Natural killer cell (primary cell): ENCODE results near the gene DNLZ. TPM values are rescaled to one million over a fixed set of nuclear protein-coding genes. Genes with fewer than 3 reads are reported as not detected.

Experiments
- ATAC-seq, 3 donors: fragments of 150-1000 bp in 2 of 3; fragments of 200-7000 bp in 1 of 3; cut with Tn5 transposase; 1 replicate in 1 of 3; 2 replicates in 2 of 3; pipeline ENCODE4 v1.10.0; 2021; ENCODE audit warnings: mild to moderate bottlenecking in 2 of 3, moderate library complexity in 2 of 3
- DNase-seq, 2 donors: peaks; one replicate each; pipeline versions ENCODE4 v3.0.0 to v3.0.0-alpha.2; 2013 to 2021; ENCODE audit warnings: mixed read lengths in 1 of 2
- H3K27ac ChIP-seq: one replicate; pipeline ENCODE4 v1.5.1; 2013; ENCODE audit warnings: mild to moderate bottlenecking, low read length
- H3K27me3 ChIP-seq: one replicate; pipeline ENCODE4 v1.6.1; 2013; ENCODE audit warnings: low read length; ENCODE audit not compliant: control insufficient read depth, insufficient read depth
- H3K36me3 ChIP-seq: one replicate; pipeline ENCODE4 v1.6.1; 2013; ENCODE audit warnings: low read length; ENCODE audit not compliant: control insufficient read depth, insufficient read depth
- H3K4me1 ChIP-seq: one replicate; pipeline ENCODE4 v1.6.1; 2013; ENCODE audit warnings: low read length; ENCODE audit not compliant: control insufficient read depth, insufficient read depth
- H3K4me3 ChIP-seq: one replicate; pipeline ENCODE4 v1.5.1; 2013; ENCODE audit warnings: low read length
- H3K9me3 ChIP-seq: one replicate; pipeline ENCODE4 v1.6.1; 2013; ENCODE audit warnings: low read length; ENCODE audit not compliant: control insufficient read depth, insufficient read depth
- H3K27ac Mint-ChIP-seq, 2 donors: one replicate each; pipeline ENCODE4 v1.8.0; 2022; ENCODE audit warnings: mild to moderate bottlenecking in 2 of 2, mixed read lengths in 2 of 2, moderate library complexity in 1 of 2
- H3K27me3 Mint-ChIP-seq, 2 donors: one replicate each; pipeline ENCODE4 v1.8.0; 2022; ENCODE audit warnings: low read depth in 2 of 2, mixed read lengths in 2 of 2
- H3K36me3 Mint-ChIP-seq: one replicate; pipeline ENCODE4 v1.8.0; 2022; ENCODE audit warnings: mixed read lengths
- H3K4me1 Mint-ChIP-seq, 2 donors: one replicate each; pipeline ENCODE4 v1.8.0; 2022; ENCODE audit warnings: mixed read lengths in 2 of 2
- H3K4me3 Mint-ChIP-seq: one replicate; pipeline ENCODE4 v1.8.0; 2022; ENCODE audit warnings: mild to moderate bottlenecking, moderate library complexity, mixed read lengths
- H3K9me3 Mint-ChIP-seq, 2 donors: one replicate each; pipeline ENCODE4 v1.8.0; 2022; ENCODE audit warnings: mixed read lengths in 2 of 2
- CTCF ChIP-seq: fragments of 200-600 bp; IDR thresholded peaks from one replicate; pipeline ENCODE4 v1.8.0; 2022; ENCODE audit warnings: antibody characterized with exemption
- WGBS: methylation state at CpG from one replicate; pipeline ENCODE4 v1.1.7; 2013; ENCODE audit warnings: missing lambda C conversion rate; ENCODE audit not compliant: insufficient coverage; 5-methylcytosine and 5-hydroxymethylcytosine counted together
- intact Hi-C: fragments of 100-400 bp; cut with micrococcal nuclease; formaldehyde crosslinking; loops from one replicate; pipeline ENCODE4 v1.14.2; 2022
- total RNA-seq, 4 donors: library from RNA; stranded (reverse); fragments of 120-200 nt in 1 of 4; gene quantifications; one replicate each; pipeline versions ENCODE4 v1.2.3 to v1.2.4, GENCODE V29; 2013 to 2022

The DNLZ gene
- total RNA-seq, 3 donors from 2014 or later (not counting 1 experiment from before 2014, with no cell fraction given), result 24.6 to 34.8 (median 28.9) TPM

GRCh38 chr9:136342181-136343120 is 21.1 kb downstream of the DNLZ start:
- DNase-seq (peak; percentile 46 to 63), ATAC-seq (peak; percentile 75 to 84 (median 81))
- Mint-ChIP-seq H3K4me1 (peaks cover 0 to 7% of the 10 kb centered on the region in 2 donors), H3K9me3 (no peaks in the 10 kb centered on the region), H3K27me3 (no peaks in the 10 kb centered on the region), H3K4me3 (no peak overlapping the region), H3K27ac (no peak overlapping the region), H3K36me3 (no peaks in the 10 kb centered on the region)
- WGBS, result 52% methylated on average over 60 of the region's 60 CpGs
- intact Hi-C loops, result no loop called here
- TF ChIP-seq CTCF, result no peak
- Histone ChIP-seq H3K36me3 (no peaks in the 10 kb centered on the region), H3K27ac (no peak overlapping the region), H3K4me1 (peaks cover 7% of the 10 kb centered on the region), H3K9me3 (no peaks in the 10 kb centered on the region), H3K4me3 (no peak overlapping the region), H3K27me3 (no peaks in the 10 kb centered on the region)

DNA sequence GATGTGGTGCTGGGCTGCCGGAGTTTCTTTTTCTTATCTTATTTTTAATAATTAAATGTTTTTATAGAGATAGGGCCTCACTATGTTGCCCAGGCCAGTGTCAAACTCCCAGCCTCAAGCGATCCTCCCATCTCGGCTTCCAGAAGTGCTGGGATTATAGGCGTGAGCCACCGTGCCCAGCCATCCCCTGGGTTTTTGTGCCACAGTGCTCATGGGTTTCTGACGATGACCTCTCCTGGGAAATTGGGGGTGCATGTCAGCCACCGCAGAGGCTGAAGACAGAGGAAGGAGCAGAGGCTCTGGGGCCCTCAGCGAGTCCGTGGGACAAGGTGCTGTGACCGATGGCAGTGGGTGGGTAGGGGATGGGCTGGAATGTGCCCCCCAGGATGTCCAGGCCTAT is 21.8 kb downstream of the DNLZ start:
- H3K9me3 ChIP-seq, result no peaks in the 10 kb centered on the region
- WGBS, result 94% methylated on average over 9 of the region's 10 CpGs
- no peak for TF ChIP-seq CTCF
- Mint-ChIP-seq H3K27me3 (no peaks in the 10 kb centered on the region), H3K27ac (no peak overlapping the region), H3K4me3 (no peak overlapping the region), H3K4me1 (peaks cover 0 to 7% of the 10 kb centered on the region in 2 donors), H3K9me3 (no peaks in the 10 kb centered on the region), H3K36me3 (no peaks in the 10 kb centered on the region)
- H3K27me3 ChIP-seq, result no peaks in the 10 kb centered on the region
- DNase-seq (no peak), ATAC-seq (no peak)
- no peak overlapping the region for H3K27ac ChIP-seq
- intact Hi-C loops, result no loop called here
- H3K36me3 ChIP-seq, result no peaks in the 10 kb centered on the region
- peaks cover 7% of the 10 kb centered on the region for H3K4me1 ChIP-seq
- H3K4me3 ChIP-seq, result no peak overlapping the region

DNA sequence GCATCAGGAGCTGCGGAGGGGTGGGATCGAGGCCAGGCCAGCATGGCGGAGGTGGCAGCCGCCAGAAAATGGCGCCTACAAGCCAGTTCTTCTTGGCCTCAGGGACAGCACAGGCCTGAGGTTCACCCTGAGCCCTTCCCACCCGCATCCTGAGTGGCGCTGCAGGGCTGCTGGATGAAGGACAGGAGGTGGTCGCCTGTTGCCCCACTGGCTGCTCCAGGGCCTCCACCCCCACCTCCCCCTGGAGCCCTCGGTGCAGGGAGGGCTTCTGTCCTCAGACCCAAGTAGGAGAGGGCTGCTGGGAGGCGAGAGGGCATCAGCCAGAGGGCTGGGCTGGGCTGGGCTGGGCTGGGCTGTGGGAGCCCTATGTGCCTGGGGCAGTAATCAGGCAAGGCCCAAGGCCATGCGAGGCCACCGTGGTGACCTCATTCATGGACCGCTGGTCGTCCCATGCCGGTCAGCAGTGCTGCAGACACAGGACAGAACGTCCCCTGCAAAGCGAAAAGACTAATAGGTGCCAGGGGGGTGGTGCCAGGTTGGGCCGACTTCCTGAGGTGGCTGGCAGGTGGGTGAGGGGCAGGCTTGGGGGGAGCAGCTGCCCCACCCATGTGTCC is 22.4 kb downstream of the DNLZ start:
- Mint-ChIP-seq H3K36me3 (no peaks in the 10 kb centered on the region), H3K4me3 (no peak overlapping the region), H3K4me1 (peaks cover 0 to 7% of the 10 kb centered on the region in 2 donors), H3K9me3 (no peaks in the 10 kb centered on the region), H3K27ac (no peak overlapping the region), H3K27me3 (no peaks in the 10 kb centered on the region)
- H3K9me3 ChIP-seq, result no peaks in the 10 kb centered on the region
- TF ChIP-seq CTCF, result no peak
- peaks cover 7% of the 10 kb centered on the region for H3K4me1 ChIP-seq
- intact Hi-C loops, result no loop called here
- no peak overlapping the region for H3K27ac ChIP-seq
- H3K36me3 ChIP-seq, result no peaks in the 10 kb centered on the region
- DNase-seq (no peak), ATAC-seq (no peak)
- H3K27me3 ChIP-seq, result no peaks in the 10 kb centered on the region
- H3K4me3 ChIP-seq, result no peak overlapping the region
- WGBS, result 90% methylated on average over 18 of the region's 18 CpGs
